Measurements from ENCODE around the gene LEF1. TPM values are rescaled to one million over a fixed set of nuclear protein-coding genes. Genes with fewer than 3 reads are reported as not detected.

Gene LEF1
- total and polyA plus RNA-seq, 2 of the 8 experiments (the other 6 are each of a cell fraction or from before 2014, with no cell fraction given) = 2.6 to 5.2 TPM

DNA sequence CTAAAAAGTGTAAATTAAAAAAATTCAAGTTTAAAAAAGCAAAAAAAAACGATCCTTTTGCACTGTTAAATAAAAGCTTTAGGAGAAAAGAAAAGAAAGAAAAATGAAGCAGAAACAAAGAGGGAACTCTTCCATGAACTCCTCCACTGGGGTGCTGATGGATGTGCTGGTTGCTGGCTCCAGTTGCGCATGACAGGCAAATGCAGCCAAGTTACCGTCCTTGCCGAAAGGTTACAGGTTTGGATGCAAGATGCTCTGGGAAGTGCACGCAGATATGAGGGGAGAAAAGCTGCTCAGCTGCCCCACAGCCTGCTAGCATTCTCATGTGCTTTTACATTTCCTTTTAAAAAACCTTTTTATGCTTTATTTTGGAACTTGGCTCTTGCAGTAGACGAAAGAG lies 120.6 kb downstream of the LEF1 start (continued):
- TF ChIP-seq, protein P1, sequence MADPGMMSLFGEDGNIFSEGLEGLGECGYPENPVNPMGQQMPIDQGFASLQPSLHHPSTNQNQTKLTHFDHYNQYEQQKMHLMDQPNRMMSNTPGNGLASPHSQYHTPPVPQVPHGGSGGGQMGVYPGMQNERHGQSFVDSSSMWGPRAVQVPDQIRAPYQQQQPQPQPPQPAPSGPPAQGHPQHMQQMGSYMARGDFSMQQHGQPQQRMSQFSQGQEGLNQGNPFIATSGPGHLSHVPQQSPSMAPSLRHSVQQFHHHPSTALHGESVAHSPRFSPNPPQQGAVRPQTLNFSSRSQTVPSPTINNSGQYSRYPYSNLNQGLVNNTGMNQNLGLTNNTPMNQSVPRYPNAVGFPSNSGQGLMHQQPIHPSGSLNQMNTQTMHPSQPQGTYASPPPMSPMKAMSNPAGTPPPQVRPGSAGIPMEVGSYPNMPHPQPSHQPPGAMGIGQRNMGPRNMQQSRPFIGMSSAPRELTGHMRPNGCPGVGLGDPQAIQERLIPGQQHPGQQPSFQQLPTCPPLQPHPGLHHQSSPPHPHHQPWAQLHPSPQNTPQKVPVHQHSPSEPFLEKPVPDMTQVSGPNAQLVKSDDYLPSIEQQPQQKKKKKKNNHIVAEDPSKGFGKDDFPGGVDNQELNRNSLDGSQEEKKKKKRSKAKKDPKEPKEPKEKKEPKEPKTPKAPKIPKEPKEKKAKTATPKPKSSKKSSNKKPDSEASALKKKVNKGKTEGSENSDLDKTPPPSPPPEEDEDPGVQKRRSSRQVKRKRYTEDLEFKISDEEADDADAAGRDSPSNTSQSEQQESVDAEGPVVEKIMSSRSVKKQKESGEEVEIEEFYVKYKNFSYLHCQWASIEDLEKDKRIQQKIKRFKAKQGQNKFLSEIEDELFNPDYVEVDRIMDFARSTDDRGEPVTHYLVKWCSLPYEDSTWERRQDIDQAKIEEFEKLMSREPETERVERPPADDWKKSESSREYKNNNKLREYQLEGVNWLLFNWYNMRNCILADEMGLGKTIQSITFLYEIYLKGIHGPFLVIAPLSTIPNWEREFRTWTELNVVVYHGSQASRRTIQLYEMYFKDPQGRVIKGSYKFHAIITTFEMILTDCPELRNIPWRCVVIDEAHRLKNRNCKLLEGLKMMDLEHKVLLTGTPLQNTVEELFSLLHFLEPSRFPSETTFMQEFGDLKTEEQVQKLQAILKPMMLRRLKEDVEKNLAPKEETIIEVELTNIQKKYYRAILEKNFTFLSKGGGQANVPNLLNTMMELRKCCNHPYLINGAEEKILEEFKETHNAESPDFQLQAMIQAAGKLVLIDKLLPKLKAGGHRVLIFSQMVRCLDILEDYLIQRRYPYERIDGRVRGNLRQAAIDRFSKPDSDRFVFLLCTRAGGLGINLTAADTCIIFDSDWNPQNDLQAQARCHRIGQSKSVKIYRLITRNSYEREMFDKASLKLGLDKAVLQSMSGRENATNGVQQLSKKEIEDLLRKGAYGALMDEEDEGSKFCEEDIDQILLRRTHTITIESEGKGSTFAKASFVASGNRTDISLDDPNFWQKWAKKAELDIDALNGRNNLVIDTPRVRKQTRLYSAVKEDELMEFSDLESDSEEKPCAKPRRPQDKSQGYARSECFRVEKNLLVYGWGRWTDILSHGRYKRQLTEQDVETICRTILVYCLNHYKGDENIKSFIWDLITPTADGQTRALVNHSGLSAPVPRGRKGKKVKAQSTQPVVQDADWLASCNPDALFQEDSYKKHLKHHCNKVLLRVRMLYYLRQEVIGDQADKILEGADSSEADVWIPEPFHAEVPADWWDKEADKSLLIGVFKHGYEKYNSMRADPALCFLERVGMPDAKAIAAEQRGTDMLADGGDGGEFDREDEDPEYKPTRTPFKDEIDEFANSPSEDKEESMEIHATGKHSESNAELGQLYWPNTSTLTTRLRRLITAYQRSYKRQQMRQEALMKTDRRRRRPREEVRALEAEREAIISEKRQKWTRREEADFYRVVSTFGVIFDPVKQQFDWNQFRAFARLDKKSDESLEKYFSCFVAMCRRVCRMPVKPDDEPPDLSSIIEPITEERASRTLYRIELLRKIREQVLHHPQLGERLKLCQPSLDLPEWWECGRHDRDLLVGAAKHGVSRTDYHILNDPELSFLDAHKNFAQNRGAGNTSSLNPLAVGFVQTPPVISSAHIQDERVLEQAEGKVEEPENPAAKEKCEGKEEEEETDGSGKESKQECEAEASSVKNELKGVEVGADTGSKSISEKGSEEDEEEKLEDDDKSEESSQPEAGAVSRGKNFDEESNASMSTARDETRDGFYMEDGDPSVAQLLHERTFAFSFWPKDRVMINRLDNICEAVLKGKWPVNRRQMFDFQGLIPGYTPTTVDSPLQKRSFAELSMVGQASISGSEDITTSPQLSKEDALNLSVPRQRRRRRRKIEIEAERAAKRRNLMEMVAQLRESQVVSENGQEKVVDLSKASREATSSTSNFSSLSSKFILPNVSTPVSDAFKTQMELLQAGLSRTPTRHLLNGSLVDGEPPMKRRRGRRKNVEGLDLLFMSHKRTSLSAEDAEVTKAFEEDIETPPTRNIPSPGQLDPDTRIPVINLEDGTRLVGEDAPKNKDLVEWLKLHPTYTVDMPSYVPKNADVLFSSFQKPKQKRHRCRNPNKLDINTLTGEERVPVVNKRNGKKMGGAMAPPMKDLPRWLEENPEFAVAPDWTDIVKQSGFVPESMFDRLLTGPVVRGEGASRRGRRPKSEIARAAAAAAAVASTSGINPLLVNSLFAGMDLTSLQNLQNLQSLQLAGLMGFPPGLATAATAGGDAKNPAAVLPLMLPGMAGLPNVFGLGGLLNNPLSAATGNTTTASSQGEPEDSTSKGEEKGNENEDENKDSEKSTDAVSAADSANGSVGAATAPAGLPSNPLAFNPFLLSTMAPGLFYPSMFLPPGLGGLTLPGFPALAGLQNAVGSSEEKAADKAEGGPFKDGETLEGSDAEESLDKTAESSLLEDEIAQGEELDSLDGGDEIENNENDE (IDR thresholded peaks at IDR 0.05; ENCODE audit: insufficient replicate concordance, low read length) = no peak
- TF ChIP-seq SIN3A (conservative IDR thresholded peaks at IDR 0.05 in 1 of 2, IDR thresholded peaks at IDR 0.05 in 1 of 2; ENCODE audit: low read depth in 1 of 2, low read length in 2 of 2) = no peak
- TF ChIP-seq MAFK (IDR thresholded peaks at IDR 0.05; ENCODE audit: low read depth, low read length) = no peak
- no peak for TF ChIP-seq USF2 (IDR thresholded peaks at IDR 0.05; ENCODE audit: low read length)
- TF ChIP-seq NANOG (IDR thresholded peaks at IDR 0.05; ENCODE audit: insufficient read depth, low read depth, low read length, poor library complexity, severe bottlenecking) = no peak
- no peak for TF ChIP-seq ATF3 (IDR thresholded peaks at IDR 0.05; ENCODE audit: insufficient read depth, low read depth, low read length)
- TF ChIP-seq BACH1 (IDR thresholded peaks at IDR 0.05; ENCODE audit: low read length) = no peak
- TF ChIP-seq CHD1 (IDR thresholded peaks at IDR 0.05; ENCODE audit: low read depth, low read length) = no peak

Measured in H1 (cell line).